Measurements from ENCODE around the gene CENPV.
"Not testable (repeated sequence)": the region's sequence is repeated elsewhere in the genome, so short reads cannot be mapped to it uniquely, and the experiment has no call there.

CENPV gene

GRCh38 chr17:16328997-16329396, 24.3 kb downstream of the CENPV start:
- DNase-seq = no peak
- in situ Hi-C loops (cut with HindIII; ENCODE audit: low pct_ligation_motif_present, low pct_unique_long_range_greater_than_20kb, low sequenced_read_pairs) = no loop called here

- DNase-seq = no peak
- in situ Hi-C loops (cut with HindIII; ENCODE audit: low pct_ligation_motif_present, low pct_unique_long_range_greater_than_20kb, low sequenced_read_pairs) = no loop called here
Observed at GRCh38 chr17:16327018-16327417, 26.3 kb downstream of the CENPV start.

GRCh38 chr17:16325964-16326363, 27.3 kb downstream of the CENPV start:
- in situ Hi-C loops (cut with HindIII; ENCODE audit: low pct_ligation_motif_present, low pct_unique_long_range_greater_than_20kb, low sequenced_read_pairs) = no loop called here
- no peak for DNase-seq

GRCh38 chr17:16322636-16323035, 30.6 kb downstream of the CENPV start:
- in situ Hi-C loops (cut with HindIII; ENCODE audit: low pct_ligation_motif_present, low pct_unique_long_range_greater_than_20kb, low sequenced_read_pairs) = no loop called here
- DNase-seq = no peak

GRCh38 chr17:16319969-16320368, 33.3 kb downstream of the CENPV start:
- DNase-seq = no peak
- in situ Hi-C loops (cut with HindIII; ENCODE audit: low pct_ligation_motif_present, low pct_unique_long_range_greater_than_20kb, low sequenced_read_pairs) = no loop called here

- DNase-seq = no peak
- in situ Hi-C loops (cut with HindIII; ENCODE audit: low pct_ligation_motif_present, low pct_unique_long_range_greater_than_20kb, low sequenced_read_pairs) = no loop called here
Observed at GRCh38 chr17:16314859-16315258, 38.4 kb downstream of the CENPV start.

- no peak for DNase-seq
- in situ Hi-C loops (cut with HindIII; ENCODE audit: low pct_ligation_motif_present, low pct_unique_long_range_greater_than_20kb, low sequenced_read_pairs) = no loop called here
Observed at GRCh38 chr17:16314189-16314588, 39.1 kb downstream of the CENPV start.

- in situ Hi-C loops (cut with HindIII; ENCODE audit: low pct_ligation_motif_present, low pct_unique_long_range_greater_than_20kb, low sequenced_read_pairs) = no loop called here
- peak; percentile 79 for DNase-seq
Observed at GRCh38 chr17:16313139-16314090, 39.9 kb downstream of the CENPV start.

- DNase-seq; in situ Hi-C loops (cut with HindIII; ENCODE audit: low pct_ligation_motif_present, low pct_unique_long_range_greater_than_20kb, low sequenced_read_pairs): not testable (repeated sequence)
Observed at GRCh38 chr17:16312061-16312460, 41.2 kb downstream of the CENPV start.

- in situ Hi-C loops (cut with HindIII; ENCODE audit: low pct_ligation_motif_present, low pct_unique_long_range_greater_than_20kb, low sequenced_read_pairs) = no loop called here
- no peak for DNase-seq
Observed at GRCh38 chr17:16306211-16306610, 47.1 kb downstream of the CENPV start.

GRCh38 chr17:16304830-16305229, 48.4 kb downstream of the CENPV start:
- peak; percentile 43 for DNase-seq
- in situ Hi-C loops (cut with HindIII; ENCODE audit: low pct_ligation_motif_present, low pct_unique_long_range_greater_than_20kb, low sequenced_read_pairs) = no loop called here

- in situ Hi-C loops (cut with HindIII; ENCODE audit: low pct_ligation_motif_present, low pct_unique_long_range_greater_than_20kb, low sequenced_read_pairs) = no loop called here
- no peak for DNase-seq
Observed at GRCh38 chr17:16302856-16303255, 50.4 kb downstream of the CENPV start.

GRCh38 chr17:16301963-16302855, 51.1 kb downstream of the CENPV start:
- no peak for DNase-seq

GRCh38 chr17:16300554-16300953, 52.7 kb downstream of the CENPV start:
- no peak for DNase-seq
- in situ Hi-C loops (cut with HindIII; ENCODE audit: low pct_ligation_motif_present, low pct_unique_long_range_greater_than_20kb, low sequenced_read_pairs) = no loop called here

More at GRCh38 chr17:16301963-16302855, 51.1 kb downstream of the CENPV start:
- in situ Hi-C loops (cut with HindIII; ENCODE audit: low pct_ligation_motif_present, low pct_unique_long_range_greater_than_20kb, low sequenced_read_pairs) = no loop called here

- DNase-seq = no peak
- in situ Hi-C loops (cut with HindIII; ENCODE audit: low pct_ligation_motif_present, low pct_unique_long_range_greater_than_20kb, low sequenced_read_pairs) = loop anchor here (25.0 kb wide), 1 partner anchor 214 kb away; no protein-coding TSS in a partner anchor
Observed at GRCh38 chr17:16298140-16298662, 55.1 kb downstream of the CENPV start.

GRCh38 chr17:16297367-16298139, 55.7 kb downstream of the CENPV start:
- in situ Hi-C loops (cut with HindIII; ENCODE audit: low pct_ligation_motif_present, low pct_unique_long_range_greater_than_20kb, low sequenced_read_pairs) = loop anchor here (25.0 kb wide), 1 partner anchor 215 kb away; no protein-coding TSS in a partner anchor
- no peak for DNase-seq

GRCh38 chr17:16296072-16296471, 57.2 kb downstream of the CENPV start:
- in situ Hi-C loops (cut with HindIII; ENCODE audit: low pct_ligation_motif_present, low pct_unique_long_range_greater_than_20kb, low sequenced_read_pairs) = loop anchor here (25.0 kb wide), 1 partner anchor 216 kb away; no protein-coding TSS in a partner anchor
- DNase-seq = not testable (repeated sequence)

GRCh38 chr17:16294560-16294959, 58.7 kb downstream of the CENPV start:
- DNase-seq = no peak
- in situ Hi-C loops (cut with HindIII; ENCODE audit: low pct_ligation_motif_present, low pct_unique_long_range_greater_than_20kb, low sequenced_read_pairs) = loop anchor here (25.0 kb wide), 1 partner anchor 218 kb away; no protein-coding TSS in a partner anchor
